ENCODE results near the gene GARS1.
"Not testable (repeated sequence)": the region's sequence is repeated elsewhere in the genome, so short reads cannot be mapped to it uniquely, and the experiment has no call there.

The GARS1 gene

DNA sequence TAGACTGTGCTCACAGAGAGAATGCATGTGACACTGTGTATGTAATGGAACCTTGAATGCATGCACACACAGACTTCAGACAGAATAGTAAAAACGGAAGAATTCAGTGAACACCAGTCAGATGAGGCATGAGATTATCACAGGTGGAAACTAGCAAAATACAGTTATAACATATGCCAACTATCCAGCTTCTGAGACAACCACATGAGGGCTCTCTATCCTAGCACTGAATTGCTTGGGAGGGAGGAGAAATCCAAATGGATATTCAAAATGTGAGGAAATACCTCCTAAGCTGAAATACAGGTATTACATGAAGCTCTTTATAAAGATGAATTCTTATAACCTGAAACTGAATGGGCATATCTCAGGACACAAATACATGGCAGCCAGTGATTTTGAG is 30.6 kb downstream of the GARS1 start:
- DNase-seq (ENCODE audit: low read depth): no peak

DNA sequence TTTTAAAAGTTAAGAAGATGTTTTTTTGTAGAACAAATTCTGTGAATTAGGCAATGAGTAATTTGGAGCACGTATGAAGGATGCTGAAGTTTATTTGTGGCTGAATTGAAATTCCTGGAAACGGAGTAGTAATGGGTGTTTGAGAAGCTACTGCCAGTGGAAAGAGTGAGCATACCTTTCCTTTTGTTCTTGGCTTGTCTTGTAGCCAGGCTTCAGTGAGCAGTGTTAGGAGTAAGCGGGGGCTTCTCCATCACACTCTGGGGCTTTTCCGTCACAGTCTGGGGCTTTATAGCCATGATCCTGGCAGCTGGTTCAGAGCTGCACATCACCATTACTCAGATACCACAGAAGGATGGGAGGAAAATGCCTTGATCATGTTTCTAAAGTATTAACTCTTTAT is 32.3 kb downstream of the GARS1 start:
- DNase-seq (ENCODE audit: low read depth): no peak

DNA sequence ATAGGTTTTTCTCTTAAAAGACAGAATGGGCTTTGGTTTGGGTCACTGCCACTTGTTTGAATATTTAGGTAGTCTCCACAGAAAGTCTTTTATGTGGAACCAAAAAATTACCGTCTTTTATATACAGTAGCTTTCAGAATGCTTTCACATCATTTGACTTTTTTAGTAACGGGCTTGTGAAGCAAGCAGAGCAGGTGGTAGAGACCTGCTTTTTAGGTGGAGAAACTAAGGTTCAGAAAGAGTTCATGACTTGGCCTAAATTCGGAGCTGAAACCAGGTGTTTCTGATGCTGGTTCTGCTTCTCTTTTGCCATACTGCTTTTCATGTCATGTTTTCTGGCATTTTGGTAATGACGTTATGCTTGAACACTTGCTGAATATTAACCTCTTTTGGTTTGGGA is 36.3 kb downstream of the GARS1 start:
- DNase-seq (ENCODE audit: low read depth): no peak

DNA sequence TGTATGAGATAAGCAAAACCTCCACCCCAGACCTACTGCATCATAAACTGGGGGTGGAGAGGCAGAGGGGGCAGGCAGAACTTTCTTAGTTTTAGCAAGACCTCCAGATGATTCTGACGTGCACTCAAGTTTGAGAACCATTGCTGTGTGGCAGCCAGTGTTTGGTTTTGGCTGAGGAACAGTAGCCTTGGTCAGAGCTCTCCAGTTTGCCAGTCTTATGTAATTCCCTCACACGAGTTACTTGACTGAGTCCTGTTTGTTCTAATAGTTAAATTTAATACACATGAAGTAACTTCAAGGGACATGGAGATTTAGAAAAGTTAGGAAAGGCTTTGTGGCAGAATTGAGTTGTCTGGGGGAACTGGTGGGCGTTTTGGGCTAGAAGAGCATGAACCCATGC is 38.5 kb downstream of the GARS1 start:
- DNase-seq (ENCODE audit: low read depth): no peak

DNA sequence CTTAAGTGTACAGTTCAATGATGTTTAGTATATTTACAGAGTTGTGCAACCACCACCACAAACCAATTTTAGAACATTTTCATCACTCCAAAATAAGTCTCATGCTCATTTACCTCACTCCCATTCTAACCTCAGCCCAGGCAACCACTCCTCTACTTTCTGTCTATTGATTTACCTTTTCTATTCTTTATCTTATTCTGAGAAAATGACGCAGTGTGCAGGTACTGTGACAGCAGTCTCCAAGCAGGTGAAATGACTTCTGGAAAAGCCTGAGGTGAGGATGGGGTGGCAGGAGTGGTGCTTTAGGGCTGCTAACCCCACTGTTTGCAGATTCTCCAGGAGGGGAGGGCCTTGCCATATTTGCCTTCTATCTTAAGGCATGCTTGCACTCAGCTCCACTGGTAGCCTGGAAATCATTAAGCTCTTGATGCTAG is 39.5 kb downstream of the GARS1 start:
- no peak for DNase-seq (ENCODE audit: low read depth)

DNA sequence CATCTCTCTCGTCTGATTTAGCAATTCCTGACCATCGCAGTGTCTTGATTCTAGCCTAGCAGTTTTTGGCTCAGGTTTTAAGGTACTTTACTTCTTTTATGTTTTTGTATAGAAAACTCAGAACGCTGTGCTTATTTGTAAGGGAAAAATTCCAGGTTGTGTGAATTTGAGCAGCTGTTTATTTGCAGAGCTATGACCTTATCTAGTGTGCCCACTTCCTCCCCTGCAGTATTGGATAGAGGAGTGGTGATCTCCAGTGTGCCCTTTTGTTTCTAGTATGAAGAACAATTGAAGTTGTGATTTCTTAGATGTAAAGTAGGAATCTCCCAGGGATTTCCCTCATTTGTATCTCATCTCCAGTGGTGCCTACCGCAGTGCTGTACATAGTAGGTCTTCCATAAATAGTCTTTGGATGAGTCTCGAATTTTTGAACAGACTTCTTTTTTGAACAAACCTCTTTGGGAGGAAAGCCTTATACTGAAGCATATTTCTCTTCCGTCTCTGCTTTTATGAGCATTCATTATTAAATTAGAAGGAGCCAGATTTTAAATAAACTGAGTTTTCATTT is 40.0 kb downstream of the GARS1 start:
- no peak for DNase-seq (ENCODE audit: low read depth)

DNA sequence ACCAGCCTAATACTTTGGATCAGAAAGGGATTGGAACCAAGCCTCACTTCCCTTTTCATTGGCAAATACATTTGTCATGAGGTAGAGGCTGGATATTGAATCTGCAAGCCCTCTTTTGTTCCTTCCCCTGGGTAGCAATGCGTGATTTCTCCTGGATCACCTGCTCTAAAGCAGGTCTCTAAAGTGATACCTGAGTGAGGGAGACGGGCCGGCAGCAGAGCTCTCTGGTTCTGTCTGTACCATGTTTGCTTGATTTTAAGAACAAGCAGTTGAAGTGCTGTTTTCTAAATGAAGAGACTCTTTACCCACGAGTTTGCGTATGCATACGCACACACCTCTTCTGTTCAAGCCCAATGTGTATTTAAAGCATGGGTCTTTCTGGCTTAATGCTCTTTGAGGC is 41.1 kb downstream of the GARS1 start:
- DNase-seq (ENCODE audit: low read depth): no peak

DNA sequence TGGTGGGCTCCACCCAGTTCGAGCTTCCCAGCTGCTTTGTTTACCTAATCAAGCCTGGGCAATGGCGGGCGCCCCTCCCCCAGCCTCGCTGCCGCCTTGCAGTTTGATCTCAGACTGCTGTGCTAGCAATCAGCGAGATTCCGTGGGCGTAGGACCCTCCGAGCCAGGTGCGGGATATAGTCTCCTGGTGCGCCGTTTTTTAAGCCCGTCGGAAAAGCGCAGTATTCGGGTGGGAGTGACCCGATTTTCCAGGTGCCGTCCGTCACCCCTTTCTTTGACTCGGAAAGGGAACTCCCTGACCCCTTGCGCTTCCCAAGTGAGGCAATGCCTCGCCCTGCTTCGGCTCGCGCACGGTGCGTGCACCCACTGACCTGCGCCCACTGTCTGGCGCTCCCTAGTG is 47.6 kb downstream of the GARS1 start:
- not testable (repeated sequence) for DNase-seq (ENCODE audit: low read depth)

DNA sequence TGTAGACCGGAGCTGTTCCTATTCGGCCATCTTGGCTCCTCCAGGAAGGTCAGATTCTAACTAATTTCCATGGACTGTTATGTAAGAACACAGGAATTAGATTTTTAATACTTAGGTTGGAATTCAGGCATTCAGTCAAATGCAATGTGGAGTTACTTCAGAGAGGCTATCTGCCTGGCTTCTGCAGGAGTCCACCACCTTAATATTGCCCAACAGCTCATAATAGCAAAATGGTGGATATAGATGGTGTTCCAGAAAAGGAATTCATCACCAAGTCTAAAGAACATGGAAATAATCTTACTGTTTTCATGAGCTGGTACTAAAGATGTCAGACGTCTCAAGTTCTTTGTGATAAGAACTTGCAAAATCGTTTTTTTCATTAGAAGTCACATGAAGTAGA is 48.1 kb downstream of the GARS1 start:
- no peak for DNase-seq (ENCODE audit: low read depth)

DNA sequence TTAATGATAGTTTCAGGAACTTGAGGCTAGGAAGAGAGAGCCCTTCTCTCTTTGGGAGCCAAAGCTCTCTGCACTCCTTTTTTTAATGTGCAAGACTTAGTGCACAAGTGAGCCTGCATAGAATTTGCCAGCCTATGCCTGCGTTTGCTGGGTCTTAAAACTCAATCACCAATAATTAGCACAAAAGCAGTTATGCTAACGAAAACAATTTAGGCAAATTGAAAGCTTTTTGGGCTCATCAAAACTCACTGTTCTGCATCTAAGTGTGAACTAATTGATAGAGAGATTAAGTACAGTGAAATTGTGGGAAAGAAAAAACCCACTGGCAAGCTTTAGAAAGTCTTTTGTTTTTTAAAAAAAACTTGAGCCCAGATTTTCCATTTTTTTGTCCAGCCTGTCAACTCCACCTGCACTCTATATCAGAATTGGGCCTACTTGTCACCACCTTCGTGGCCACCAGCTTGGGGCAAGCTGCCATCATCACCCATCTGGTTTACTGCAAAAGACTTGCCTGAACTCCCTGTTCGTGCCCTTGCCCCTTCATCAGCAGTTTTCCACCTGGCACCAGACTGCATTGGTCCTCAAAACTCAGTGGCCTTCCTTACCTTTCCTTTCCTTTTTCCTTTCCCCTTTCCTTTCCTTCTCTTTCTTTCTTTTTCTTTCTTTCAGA is 49.7 kb downstream of the GARS1 start:
- no peak for DNase-seq (ENCODE audit: low read depth)

DNA sequence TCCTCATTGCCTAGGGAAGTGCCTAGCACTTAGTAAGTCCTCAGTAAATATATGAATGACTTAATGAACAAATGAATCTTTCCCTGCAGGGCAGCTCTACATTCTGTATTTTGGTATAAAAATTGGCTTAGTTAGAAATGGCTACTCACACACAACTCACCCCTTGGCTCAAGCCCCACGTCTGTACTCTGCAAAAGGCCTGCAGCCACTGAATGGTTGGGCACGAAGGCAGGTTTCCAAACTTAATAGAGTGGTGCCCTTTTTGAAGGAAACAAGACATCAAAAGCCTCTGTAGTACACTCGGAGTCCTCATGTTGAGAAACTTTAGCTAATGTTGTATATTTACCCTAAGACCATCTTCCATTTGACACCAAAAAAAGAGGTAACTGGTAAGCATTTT is 51.0 kb downstream of the GARS1 start:
- no peak for DNase-seq (ENCODE audit: low read depth)

DNA sequence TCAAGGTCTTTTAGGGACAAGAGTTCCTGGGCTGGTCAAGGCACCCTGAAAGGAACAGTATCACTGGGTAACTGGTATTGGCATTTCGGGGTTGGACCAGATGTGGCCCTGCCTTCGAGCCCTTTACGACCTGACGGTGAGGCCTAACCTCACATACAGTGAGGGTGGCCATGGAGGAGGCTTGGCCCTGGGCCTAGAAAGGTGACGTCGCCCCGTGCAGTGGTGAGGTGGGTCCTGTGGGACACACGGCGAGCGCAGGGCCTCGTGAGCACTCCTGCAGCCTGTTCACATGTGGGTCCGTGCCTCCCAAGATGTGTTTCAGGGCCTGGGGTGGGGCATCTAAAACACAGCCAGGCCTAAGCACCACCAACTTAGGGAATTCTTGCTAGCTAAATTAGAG is 51.5 kb downstream of the GARS1 start:
- DNase-seq (ENCODE audit: low read depth): no peak

DNA sequence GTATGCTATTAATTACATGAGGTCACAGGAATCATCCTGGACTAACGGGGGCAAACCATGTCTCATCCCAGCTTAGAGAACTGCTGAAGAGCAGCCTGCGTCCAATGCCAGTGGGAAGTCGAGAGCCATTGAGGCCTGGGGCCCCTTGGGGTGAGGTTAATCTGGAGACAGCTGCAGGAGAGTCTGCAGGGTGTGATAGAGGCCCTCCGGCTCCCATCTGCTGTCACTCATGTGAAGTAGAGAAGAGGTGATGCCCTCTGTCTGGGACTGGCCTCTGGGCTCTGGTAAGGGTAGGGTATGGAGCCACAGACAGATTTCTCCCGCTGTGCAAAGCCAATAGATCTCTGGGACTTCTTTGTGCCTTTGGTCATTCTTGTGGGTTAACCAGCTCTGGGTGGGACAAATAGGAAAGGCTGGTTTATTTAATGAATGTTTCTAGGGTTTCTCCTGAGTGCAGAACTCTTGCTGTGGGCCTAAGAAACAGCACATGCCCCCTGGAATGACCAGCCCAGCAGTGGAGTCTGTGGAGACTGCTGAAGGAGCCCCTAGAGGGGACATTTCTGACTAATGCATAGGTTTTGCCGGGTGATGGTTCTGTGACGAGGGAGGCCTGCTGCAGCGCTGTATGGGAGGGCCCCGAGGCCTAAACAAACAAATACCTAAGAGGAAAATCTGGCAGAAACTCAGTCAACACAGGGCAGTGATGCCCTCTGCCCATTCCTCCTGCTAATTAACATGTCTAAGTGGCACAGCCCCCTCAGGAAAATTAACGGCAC is 53.1 kb downstream of the GARS1 start:
- DNase-seq (ENCODE audit: low read depth): no peak

DNA sequence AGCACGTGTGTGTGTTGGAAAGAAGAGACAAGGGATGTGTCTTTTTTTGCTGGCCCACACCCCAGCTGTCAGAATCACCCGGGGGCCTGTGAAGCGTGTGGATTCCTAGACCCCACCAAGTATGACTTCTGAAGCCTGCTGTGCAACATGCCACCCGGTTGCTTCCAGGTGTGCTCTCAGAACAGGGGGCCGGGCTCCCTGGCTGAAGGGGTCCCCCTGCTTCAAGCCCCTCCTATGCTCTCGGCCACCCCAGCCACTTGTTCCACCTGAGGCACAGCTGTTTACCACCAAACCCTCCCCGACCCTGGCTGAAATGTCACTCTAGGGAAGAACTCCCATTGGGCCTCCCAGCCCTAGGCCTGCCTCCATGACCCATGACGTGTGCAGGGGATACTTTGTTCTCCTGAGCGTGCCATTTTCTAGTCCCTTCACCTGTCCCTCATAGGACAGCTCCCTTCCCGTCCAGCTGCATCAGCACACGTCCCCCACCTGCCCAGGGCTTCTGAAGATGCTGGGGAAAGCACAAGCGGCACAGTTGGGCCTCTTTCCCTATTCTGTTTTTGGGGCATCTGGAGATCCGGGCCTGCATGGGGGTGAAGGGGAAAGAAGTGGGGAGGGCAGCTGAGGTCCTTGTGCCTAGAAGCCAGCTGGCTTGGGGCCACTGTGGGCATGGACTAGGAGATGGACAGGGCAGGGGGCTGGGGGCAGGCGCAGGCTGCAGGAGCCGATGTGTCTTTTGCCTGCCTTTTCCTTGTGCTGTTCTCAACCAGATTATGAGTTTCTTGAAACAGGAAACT is 54.3 kb downstream of the GARS1 start:
- no peak for DNase-seq (ENCODE audit: low read depth)

DNA sequence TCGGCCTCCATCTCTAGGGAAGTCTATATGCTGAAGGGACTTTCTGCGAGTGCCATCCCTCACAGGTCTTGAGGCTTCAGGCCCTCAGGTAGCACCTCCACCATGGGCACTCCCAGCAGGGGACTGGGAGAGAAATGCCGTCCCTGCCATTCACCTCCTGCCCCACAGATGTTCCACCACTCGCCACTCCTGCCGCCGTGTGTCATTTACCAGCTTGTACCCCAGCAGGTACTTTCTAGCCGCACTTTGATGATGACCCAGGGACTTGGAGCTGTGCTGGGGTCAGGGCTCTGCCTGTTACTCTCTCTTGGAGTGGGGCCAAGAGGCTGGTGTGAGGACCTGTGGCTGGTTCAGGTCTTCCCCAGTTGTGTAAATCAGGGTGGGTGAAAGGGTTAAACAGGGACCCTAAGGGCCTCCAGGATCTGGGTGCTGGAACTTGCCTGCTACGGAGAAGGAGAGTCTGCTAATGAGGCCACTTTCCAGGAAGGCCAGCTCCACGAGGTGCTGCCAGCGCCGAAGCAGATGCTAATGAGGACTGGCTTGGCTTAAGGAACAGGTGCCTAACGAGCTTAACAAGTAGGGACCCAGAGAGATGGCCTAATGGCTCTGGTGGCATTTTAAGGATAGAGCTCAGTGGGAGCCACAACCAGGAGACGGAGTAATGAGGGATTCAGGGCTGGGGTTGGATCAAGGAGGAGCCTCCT is 55.2 kb downstream of the GARS1 start:
- DNase-seq (ENCODE audit: low read depth): no peak

DNA sequence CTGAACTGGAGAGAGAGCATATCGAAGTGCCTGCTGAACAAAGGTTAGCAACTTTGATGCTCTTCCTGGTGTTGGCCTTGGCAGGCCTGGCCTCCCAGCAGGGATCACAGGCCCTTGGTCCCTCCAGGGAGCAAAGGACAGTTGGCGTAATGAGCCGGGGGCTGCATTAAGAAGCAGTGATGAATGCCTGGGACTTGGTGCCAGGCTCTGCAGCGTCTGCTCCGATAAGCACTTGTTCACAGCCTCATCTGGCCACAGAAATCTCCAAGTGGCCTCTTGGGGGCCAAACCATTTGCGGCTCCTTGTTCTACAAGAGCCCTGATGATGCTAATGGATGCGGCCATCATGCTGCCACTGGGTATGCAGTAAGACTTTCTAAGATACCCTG is 55.7 kb downstream of the GARS1 start:
- DNase-seq (ENCODE audit: low read depth): no peak

DNA sequence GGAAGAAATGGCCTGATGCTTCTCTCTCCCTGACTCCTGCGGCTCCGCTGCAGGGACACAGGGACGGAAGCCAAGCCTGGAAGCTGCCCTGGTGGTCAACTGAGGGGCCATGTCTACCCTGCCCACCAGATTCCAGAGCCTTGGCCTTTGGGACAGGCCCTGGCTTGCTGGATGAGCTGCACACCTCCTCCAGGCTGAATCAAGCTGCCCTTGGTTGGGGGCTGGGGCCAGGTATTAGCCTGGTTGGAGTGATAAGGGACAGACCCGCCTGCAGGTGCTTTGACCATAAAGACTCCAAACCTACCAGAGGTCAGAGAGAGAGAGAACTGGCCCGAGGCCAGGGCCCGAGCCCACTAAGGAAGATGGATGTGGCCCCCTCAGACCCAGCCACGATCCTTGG is 57.5 kb downstream of the GARS1 start:
- no peak for DNase-seq (ENCODE audit: low read depth)

DNA sequence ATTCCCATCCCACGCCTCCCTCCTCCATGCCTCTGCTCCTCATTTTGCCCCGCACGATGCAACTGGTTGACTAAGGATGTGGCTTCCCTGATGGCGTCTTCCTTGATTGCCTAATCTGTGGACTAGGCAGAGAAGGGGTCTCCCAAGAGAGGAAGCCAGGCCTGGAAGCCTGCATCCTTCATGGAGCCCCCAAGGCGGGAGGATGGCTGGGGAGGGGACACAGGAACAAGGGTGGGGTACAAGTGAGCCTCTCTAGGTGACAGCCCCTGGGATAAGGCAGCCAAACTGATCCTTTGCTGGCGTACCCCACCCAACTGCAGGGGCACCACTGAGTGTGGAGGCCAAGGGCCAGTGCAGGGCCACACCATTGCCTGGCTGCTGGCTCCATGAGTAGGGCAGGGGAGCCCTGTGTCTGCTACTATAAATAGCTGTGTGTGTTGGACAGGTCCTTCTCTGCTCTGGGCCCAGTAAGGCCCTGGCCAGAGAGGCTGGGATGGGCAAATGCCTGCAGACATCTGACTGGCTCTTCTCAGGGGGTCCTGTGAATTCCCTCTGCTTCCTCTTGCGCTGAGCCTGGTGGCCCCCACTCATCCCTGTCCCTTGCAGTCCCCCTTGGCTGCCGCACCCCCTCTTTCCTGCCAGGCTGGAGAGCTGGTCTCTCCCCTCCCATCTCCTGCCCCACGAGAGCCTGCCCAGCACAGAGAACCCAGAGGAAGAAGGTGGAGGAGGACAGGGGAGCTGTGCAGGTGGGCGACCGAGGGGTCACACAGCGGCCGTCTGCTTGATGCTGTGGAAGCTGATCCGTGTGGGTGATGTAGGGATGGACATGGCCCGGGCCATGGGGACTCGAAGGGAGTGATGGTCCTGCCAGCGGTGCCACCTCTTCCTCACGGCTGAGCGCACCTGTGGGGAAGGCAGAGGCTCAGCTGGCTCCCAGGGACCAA is 58.3 kb downstream of the GARS1 start:
- no peak for DNase-seq (ENCODE audit: low read depth)

DNA sequence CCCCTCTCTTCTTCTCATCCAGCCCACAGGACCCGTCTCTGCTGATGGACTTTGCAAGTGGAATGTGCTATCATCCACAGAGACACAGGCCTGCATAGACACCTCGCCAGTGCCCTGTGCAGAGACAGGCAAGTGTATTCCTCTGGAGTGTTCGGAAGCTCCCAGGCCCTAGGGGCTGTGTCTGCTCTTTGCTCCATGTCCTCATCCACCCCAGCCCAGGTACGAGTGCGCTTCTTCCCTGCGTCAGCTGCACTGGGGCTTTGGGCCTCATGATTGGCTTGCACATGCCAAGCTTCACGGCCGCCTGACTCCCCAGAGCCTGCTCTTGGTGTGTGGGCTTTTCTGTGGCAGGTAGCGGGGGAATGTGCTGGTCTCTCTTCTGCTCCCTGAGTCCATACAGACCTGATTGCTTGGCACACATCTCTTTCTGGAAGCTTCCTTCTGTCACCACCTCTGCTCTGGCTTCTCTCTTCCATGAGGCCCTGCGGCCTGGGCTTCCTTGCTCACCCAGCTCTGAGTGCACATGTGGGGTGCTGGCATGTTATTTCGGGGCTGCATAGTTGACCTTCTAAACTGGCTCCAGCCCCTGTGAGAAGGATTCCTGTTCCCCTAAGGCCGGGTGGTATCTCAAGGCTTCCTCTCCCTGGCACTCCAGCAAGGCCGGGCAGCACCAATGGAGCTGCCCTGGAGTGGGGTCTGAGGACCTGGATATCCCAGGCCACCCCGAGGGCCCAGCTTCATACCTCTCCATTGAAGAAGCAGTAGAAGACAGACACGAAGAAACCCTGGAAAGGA is 59.8 kb downstream of the GARS1 start:
- DNase-seq (ENCODE audit: low read depth): no peak
